HG02610 (cell line): ENCODE data around the gene VPS72.

ENCODE experiments used
- ATAC-seq: cut with Tn5 transposase; IDR thresholded peaks from one replicate; pipeline ENCODE4 v1.9.1; 2021; ENCODE audit warnings: mild to moderate bottlenecking, moderate library complexity; ENCODE audit not compliant: unreplicated experiment

Gene VPS72

DNA sequence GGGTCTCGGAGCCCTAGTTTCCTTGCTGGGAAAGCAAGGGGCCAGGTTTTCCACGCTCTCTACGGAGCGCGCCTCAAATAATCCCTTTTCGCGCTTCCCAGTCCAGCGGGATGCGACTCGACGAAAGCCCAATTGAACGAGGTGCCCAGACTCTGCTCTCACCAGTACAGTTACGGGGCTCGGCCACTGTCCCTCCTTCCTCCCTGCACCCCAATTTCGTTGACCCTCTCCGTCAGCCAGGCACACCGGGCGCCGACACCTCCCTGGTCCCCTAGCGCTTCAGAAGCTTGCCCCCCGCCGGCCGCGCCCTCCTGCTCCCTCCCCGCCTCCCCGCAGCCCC is 44.0 kb downstream of the VPS72 start:
- no peak for ATAC-seq

DNA sequence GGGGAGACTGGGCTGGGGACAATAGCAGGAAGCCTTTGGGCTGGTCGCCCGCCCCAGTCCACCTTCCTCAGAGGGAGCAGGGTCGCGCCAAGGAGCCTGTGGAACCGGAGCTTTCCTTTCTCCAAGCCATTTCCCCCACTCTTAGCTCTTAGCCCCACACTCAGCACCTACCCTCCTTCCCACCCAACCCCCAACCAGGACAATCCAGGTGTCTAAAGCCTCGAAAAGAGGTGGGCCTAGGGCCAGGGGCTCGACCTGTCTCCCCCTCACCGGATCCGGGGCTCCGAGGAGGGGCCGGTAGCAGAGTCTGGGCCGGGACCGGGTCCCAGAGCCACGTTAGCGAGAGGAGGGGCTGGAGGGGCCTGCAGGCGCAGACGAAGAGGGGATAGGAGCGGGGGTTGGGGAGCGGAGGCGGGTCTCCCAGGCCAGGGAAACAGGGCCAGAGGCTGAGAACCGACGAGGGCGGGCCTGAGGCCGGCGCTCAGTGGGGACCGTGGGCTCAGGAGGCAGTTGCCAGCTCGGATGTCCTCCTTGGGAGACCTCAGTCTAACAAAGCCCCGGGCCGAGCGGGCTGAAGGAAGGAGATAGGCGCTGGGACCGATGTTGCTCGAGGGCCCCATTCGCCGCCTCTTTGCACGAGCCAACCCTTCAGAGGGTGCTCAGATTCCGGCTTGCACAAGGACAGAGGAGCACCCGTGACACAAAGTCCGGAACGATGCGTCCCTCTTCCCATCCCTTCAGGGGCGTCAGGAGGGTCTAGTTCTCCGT is 44.5 kb downstream of the VPS72 start:
- no peak for ATAC-seq

DNA sequence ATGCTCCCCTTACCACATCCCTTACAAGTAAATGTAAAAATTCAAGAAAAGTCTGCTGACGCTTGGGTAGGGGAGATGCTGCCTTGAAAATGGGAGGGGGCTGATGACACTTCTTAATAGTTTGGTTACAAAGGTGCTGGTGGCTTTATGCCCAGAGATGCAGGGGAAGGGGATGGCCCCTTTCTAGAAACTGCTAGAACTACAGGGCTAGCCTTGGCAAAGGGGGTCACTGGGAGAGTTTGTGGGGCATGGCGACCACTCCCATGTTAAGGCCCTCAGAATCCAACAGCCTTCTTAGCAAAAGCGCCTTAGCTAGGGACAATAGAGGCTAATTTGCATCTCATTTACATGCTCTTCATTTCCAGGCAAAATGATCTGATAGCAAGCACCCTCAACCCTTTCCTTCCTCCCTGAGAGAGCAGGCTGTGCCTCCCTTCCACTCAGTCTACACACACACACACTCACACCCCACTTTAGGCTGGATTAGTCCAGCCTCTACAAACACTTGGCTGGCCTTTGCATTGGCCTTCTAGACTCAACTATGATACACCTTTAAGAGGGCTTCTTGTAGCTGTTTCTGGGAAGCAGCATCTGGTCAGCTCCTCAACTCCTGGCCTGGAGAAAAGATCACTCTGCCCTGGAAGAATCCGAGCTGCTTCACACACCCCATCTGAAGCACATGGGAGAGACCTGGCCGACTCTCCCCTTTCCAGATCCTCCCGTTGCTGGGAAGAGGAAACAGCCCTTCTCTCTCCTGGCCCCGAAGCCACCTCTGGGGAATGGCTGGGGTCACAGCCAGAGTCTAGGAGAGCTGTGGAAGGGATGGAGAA is 45.3 kb downstream of the VPS72 start:
- no peak for ATAC-seq

DNA sequence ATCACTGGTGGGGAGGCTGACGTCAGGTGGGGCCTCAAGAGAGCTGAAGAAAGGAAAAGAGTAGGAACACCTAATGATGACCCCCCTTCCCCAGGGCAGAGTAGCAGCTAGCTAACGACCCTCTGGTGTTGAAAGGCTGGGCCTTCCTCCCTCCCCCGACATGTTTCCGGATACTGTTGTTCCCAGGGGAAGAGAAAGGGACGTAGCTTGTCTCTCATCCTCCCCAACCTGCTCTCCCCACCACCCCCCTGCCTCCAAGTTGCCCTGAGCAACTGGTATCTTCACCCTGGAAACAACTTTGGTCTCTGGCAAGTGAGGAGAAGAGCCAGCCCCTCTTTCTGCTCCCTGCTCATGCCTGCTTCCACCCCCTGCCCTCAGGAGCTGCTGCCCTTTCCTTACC is 46.0 kb downstream of the VPS72 start:
- ATAC-seq, result no peak

DNA sequence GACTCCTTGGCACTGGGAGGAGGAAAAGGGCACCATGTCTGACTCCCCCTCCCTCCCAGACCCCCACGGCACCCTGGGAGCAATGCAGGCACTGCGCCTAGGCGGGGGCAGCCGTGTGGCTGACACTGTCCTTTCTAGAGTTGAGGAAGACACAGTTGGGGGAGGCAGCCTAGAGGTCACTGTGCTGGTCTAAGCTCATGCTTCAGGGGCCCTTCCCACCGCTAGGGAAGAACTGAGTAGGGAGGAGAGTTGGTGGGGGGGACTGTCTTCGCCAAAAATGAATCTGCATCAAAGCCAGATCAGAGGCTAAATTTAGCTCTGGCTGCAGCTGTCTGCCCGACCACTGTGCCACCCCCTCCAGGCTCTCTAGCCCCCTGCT is 47.0 kb downstream of the VPS72 start:
- ATAC-seq, result no peak

DNA sequence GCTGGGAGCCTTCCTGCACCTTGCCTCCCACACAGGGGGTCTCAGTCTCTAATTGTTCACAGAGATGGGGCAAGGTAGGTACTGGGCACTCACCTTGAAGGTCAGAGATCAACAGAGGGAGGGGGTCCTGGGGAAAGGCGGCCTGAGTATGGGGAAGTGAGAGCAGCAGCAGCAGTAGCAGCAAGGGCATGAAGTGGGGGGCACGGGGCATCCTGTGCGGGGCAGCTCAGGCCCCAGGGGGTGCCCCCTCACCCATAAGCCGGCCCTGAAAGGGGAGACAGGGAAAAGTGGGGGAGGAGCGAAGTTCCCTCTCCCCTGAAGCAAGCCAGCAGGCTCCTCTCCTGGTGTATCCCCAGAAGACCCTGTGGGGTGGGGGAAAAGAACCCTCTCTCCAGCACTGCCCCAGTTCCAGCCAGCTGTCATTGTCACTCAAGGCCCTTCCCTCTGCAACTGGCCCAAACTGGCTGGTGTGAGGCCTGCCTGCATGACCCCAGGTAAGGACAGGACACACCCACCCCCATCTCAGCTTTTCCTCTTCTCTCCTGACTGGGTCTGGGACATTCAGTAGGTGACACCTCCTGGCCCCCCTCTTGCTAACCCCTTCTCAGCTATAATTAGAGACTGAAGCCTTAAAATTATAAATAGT is 47.5 kb downstream of the VPS72 start:
- no peak for ATAC-seq

DNA sequence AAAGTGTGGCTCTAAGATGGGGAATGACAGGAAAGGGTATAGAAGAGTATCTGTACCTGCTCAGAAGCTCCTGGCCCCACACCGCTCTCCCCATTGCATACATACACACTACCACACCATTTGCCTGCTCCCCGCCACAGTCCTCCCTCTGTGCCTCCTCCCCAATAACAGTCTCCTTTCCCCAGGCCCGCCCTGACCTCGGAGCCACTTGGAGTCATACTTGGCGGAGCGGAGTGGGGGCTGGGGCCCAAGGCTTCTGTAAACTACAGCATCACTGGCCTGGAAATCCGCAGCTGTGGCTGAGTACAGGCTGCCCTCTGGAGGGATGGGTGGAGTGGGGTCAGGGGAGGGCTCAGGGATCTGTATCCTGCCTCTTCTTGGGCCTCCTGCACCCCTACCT is 52.2 kb downstream of the VPS72 start:
- no peak for ATAC-seq

DNA sequence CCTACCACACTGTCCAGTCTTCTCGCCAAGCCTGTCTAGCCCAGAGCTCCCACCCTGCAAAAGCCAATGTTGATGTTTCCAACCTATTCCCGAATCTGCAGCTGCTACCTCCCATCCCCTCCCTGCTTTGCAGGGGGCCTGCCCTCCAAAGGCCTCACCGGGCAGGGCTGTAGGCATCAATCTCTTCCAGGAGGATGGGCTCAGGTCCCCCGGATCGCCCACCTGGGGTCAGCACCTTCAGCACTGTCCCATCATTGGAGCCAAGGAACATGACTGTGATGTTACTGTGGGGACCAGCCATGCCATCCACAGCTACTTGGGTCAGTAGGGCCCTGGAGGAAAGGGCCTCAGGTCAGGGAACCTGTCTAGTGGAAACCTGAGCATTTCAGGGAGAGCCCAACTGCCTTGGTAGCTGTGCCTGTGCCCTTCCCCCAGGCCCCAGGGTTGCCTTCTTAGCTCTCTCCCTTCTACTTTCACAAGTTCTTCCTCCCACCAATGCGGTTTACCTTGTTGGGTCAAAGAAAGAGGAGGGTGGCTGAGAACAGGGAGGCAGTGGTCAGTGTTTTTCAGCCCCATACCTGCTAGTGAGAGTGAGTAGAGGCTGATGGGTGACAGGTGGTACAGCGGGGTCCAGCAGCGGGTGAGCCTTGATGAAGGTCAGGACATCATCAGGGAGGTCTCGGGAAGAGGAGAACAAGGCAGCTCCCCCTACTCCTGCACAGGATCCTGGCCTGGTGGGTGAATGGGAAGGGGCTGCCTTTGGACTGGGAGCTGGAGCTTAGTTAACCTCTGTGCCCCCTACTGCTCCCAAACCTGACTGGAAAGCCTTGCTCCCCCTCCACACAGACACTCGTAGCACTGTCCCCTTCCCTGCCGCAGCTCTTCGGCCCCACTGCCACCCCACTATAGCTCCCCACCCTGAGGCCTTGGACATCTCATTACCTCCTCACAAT is 54.3 kb downstream of the VPS72 start:
- no peak for ATAC-seq

DNA sequence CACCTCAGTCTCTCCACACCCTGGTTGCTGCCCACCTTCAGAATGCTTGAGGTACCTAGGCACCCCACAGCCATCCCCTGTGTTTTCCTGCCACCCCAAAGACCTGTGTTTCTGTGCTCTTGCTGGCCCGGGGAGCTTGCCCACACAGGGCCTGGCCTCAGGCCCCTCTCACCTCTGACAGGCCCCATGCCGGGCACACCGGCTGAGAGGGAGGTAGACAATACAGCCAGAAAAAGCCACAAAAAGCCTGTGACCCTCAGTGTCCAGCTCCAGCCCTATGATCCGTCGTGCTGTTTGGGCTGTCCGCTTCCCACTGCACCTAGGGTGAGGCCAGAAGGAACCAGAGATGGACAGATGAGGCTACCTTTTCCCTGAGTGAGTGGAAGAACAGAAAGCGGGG is 55.0 kb downstream of the VPS72 start:
- ATAC-seq, result no peak

DNA sequence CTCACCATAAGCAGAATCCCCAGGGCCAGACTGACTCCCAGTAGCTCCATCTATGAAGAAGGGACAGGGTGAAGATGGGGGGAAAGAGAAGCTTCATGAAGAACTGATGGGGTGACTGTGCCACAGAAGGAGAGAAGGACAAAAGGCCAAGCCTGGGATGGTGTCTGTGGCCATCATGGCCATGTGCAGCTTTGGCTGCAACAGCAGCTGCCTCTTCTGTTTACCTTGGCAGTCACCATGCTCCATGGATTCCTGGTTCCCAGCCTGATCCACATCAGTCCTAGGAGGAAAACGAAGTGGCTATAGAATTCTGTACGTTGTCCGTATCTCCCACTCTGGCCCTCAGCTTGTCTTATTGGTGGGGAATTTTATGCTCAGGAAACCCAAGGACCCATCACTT is 55.6 kb downstream of the VPS72 start:
- no peak for ATAC-seq

DNA sequence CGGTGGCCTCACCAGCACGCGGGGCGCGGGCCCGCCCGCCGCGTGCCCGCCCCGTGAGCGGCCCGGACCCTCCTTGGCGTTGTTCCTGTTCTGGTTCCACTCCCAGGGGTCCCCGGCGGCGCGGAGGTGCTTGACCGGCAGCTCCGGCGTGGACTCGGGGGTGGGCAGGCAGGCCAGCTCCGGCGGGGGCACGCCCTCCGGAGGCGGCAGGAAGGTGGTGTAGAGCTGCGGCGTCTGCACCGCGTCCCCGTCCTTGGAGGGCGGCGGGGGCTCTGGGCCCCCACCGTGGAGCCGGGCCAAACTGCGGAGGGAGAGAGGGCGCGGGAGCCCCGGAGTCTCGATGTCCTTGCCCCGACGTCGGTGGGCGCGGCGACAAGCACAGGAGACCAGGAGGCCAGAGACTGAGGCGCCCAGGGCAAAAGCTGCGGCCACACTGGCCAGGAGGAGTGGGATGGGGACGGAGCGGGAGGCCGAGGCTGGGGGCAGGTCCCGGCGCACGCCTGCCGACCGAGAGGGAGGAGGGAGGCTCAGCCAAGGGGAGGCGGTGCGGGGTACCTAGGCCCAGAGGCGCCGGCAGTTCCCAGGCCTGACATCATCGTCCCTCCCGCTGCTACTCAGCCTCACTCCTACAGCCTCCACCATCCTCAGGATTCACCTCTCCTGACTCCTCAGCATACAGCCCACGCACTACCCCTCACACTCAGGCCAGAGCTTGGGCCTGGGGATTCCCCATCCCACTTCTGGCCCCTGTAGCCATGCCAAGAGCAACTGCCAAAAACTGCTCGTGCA is 56.8 kb downstream of the VPS72 start:
- no peak for ATAC-seq

DNA sequence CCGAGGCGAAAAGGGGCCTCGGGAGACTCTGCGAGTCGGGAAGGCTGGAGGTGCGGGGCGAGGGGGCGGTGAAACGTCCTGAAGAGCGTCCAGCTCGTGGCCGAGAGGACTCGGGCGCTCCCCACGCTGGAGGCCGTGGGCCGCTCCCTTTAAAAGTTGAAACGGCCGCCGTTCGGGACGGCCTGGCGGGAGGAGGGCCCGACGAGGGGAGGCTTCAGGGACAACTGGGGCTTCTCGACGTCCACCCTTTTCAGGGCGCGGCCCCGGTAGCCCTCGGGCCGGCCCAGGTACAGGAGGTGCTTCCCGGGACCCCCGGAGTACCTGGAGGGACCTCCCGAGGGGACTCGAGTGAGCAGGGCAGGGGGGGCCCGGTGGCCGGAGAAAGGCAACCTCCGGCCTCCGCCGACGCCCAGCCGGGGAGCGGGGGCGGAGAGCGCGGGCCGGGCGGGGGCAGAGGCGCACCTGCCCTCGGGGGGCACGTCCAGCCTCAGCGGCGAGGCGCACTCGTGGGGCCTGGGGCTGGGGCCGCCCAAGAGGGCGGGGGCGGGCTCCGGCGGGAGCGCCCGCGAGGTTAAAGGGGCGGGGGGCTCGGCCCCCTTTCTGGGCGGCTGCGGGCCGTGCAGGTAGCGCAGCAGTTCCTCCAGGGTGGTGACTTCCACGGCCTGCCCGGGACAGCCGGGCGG is 57.5 kb downstream of the VPS72 start:
- no peak for ATAC-seq

DNA sequence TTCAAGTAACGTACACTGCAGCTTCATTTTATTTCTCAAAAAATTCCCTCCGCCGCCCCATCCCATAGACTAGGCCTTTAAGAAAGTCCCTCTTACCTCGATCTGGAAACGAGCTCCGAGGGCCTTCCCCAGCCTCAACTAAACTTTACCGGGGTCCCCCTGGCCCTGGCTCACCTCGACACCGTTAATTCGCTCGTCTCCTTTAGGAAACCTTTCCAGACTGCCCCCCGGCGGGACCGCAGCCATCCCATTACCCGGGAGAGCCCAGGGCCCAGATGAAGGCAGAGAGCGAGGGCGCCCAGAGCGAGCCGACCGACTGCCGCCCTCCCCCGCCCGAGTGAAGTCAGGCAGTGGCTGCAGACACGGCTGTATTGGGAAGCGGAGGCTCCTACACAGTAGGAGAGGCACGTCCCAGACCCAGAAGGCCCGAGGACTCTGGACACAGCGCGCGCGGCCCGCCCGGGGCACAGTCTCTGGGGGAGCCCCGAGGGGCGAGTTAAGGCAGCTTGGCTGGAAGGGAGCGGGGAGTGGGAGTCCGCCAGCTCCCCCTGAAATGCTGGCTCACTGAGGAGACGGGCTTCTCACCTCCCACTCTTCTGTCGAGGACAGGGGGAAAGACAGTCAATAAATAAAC is 58.2 kb downstream of the VPS72 start:
- no peak for ATAC-seq

DNA sequence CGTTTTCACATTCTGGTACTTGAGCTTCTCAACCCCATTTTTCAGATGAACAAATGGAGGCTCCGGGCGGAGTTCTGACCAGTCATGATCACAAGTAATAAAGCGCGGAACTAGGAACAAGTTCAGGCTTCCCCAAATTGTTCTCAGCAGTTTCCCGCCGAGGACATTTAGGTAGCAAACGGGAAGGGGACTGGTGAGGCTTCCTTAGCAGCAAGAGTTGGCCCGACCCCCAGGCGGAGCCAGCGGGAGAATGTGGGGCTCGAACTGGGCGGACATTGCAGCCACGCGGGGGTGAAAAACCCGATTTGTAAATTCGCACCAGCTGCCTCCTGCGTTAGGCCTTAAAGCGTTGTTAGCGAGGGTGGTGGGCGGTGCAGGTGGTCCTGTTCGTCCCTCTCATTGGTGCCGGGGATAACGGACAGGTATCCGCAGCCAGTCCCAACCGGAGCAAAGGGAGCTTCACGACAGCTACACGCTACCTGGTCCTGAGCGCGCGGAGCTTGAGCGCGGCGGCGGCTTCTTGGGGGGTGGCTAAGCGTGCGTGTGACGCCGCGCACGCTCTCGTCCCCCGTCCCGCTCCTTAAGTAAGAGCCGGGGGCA is 58.9 kb downstream of the VPS72 start:
- ATAC-seq, result peak; percentile 89

DNA sequence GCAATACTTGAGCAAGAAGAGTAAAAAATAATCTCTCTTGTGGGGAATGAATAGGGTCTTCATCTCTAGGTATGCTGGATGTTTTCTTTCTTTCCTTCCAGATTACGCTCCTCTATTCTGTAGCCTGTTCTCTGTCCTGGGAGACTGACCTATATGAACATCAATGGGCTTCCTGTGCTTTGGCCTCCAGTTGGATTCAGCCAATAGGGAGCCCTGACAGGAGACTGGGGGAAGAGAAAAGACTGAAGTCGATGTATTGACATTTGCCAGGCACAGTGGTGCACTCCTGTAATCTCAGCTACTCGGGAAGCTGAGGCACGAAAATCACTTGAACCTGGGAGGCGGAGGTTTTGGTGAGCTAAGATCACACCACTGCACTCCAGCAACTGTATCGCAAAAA is 61.2 kb downstream of the VPS72 start:
- ATAC-seq, result no peak
